ENCODE data around the gene CCDC85C. TPM values are rescaled to one million over a fixed set of nuclear protein-coding genes. Genes with fewer than 3 reads are reported as not detected.

CCDC85C gene
- total and polyA plus RNA-seq, 2 donors: 4.6 to 7.9 TPM

- H3K4me1 ChIP-seq (ENCODE audit: control insufficient read depth in 2 of 2, insufficient read depth in 2 of 2, low read length in 2 of 2): no peaks in the 10 kb centered on the region
Measured at GRCh38 chr14:99537399-99537798, 66.6 kb downstream of the CCDC85C start.

GRCh38 chr14:99535908-99536778 lies 67.9 kb downstream of the CCDC85C start:
- peaks cover 0 to 2% of the 10 kb centered on the region in 2 donors for H3K27me3 ChIP-seq (ENCODE audit: control insufficient read depth in 2 of 2, insufficient read depth in 1 of 2, low read length in 1 of 2)
- no peaks in the 10 kb centered on the region for H3K36me3 ChIP-seq (ENCODE audit: control insufficient read depth in 2 of 2, insufficient read depth in 2 of 2, low read length in 1 of 2)
- no peaks in the 10 kb centered on the region for H3K4me1 ChIP-seq (ENCODE audit: control insufficient read depth in 2 of 2, insufficient read depth in 2 of 2, low read length in 2 of 2)
- no peak overlapping the region for H3K4me3 ChIP-seq (ENCODE audit: low read length in 2 of 2)
- no peak for DNase-seq (ENCODE audit: low read depth in 6 of 9, low spot score in 9 of 9)
- H3K9me3 ChIP-seq (ENCODE audit: control insufficient read depth in 2 of 2, insufficient read depth in 1 of 2, low read length in 1 of 2): no peaks in the 10 kb centered on the region
- 98% methylated on average over 24 of the region's 24 CpGs for WGBS
- no peak overlapping the region for H3K27ac ChIP-seq (ENCODE audit: low read depth in 1 of 2, low read length in 1 of 2)

More at GRCh38 chr14:99537399-99537798, 66.6 kb downstream of the CCDC85C start:
- H3K27ac ChIP-seq (ENCODE audit: low read depth in 1 of 2, low read length in 1 of 2): no peak overlapping the region
- 99% methylated on average over 6 of the region's 6 CpGs for WGBS
- no peak overlapping the region for H3K4me3 ChIP-seq (ENCODE audit: low read length in 2 of 2)
- no peak for DNase-seq (ENCODE audit: low read depth in 6 of 9, low spot score in 9 of 9)
- H3K9me3 ChIP-seq (ENCODE audit: control insufficient read depth in 2 of 2, insufficient read depth in 1 of 2, low read length in 1 of 2): no peaks in the 10 kb centered on the region
- H3K27me3 ChIP-seq (ENCODE audit: control insufficient read depth in 2 of 2, insufficient read depth in 1 of 2, low read length in 1 of 2): peaks cover 0 to 2% of the 10 kb centered on the region in 2 donors
- no peaks in the 10 kb centered on the region for H3K36me3 ChIP-seq (ENCODE audit: control insufficient read depth in 2 of 2, insufficient read depth in 2 of 2, low read length in 1 of 2)

GRCh38 chr14:99535448-99535847 lies 68.6 kb downstream of the CCDC85C start:
- 94% methylated on average over 8 of the region's 8 CpGs for WGBS
- Histone ChIP-seq H3K9me3 (ENCODE audit: control insufficient read depth in 2 of 2, insufficient read depth in 1 of 2, low read length in 1 of 2) (no peaks in the 10 kb centered on the region), H3K4me3 (ENCODE audit: low read length in 2 of 2) (no peak overlapping the region), H3K27ac (ENCODE audit: low read depth in 1 of 2, low read length in 1 of 2) (no peak overlapping the region), H3K27me3 (ENCODE audit: control insufficient read depth in 2 of 2, insufficient read depth in 1 of 2, low read length in 1 of 2) (peaks cover 0 to under 1% of the 10 kb centered on the region in 2 donors), H3K36me3 (ENCODE audit: control insufficient read depth in 2 of 2, insufficient read depth in 2 of 2, low read length in 1 of 2) (no peaks in the 10 kb centered on the region), H3K4me1 (ENCODE audit: control insufficient read depth in 2 of 2, insufficient read depth in 2 of 2, low read length in 2 of 2) (no peaks in the 10 kb centered on the region)
- no peak for DNase-seq (ENCODE audit: low read depth in 6 of 9, low spot score in 9 of 9)

GRCh38 chr14:99534863-99535262 lies 69.1 kb downstream of the CCDC85C start:
- DNase-seq (ENCODE audit: low read depth in 6 of 9, low spot score in 9 of 9): no peak
- 95% methylated on average over 13 of the region's 13 CpGs for WGBS
- Histone ChIP-seq H3K36me3 (ENCODE audit: control insufficient read depth in 2 of 2, insufficient read depth in 2 of 2, low read length in 1 of 2) (no peaks in the 10 kb centered on the region), H3K9me3 (ENCODE audit: control insufficient read depth in 2 of 2, insufficient read depth in 1 of 2, low read length in 1 of 2) (no peaks in the 10 kb centered on the region), H3K4me1 (ENCODE audit: control insufficient read depth in 2 of 2, insufficient read depth in 2 of 2, low read length in 2 of 2) (no peaks in the 10 kb centered on the region), H3K27ac (ENCODE audit: low read depth in 1 of 2, low read length in 1 of 2) (no peak overlapping the region), H3K27me3 (ENCODE audit: control insufficient read depth in 2 of 2, insufficient read depth in 1 of 2, low read length in 1 of 2) (no peaks in the 10 kb centered on the region), H3K4me3 (ENCODE audit: low read length in 2 of 2) (no peak overlapping the region)

GRCh38 chr14:99534333-99534732 lies 69.7 kb downstream of the CCDC85C start:
- Histone ChIP-seq H3K9me3 (ENCODE audit: control insufficient read depth in 2 of 2, insufficient read depth in 1 of 2, low read length in 1 of 2) (no peaks in the 10 kb centered on the region), H3K27ac (ENCODE audit: low read depth in 1 of 2, low read length in 1 of 2) (no peak overlapping the region), H3K27me3 (ENCODE audit: control insufficient read depth in 2 of 2, insufficient read depth in 1 of 2, low read length in 1 of 2) (no peaks in the 10 kb centered on the region), H3K4me1 (ENCODE audit: control insufficient read depth in 2 of 2, insufficient read depth in 2 of 2, low read length in 2 of 2) (no peaks in the 10 kb centered on the region), H3K4me3 (ENCODE audit: low read length in 2 of 2) (no peak overlapping the region), H3K36me3 (ENCODE audit: control insufficient read depth in 2 of 2, insufficient read depth in 2 of 2, low read length in 1 of 2) (no peaks in the 10 kb centered on the region)
- WGBS: 94% methylated on average over 6 of the region's 6 CpGs
- no peak for DNase-seq (ENCODE audit: low read depth in 6 of 9, low spot score in 9 of 9)

- Histone ChIP-seq H3K4me3 (ENCODE audit: low read length in 2 of 2) (no peak overlapping the region), H3K9me3 (ENCODE audit: control insufficient read depth in 2 of 2, insufficient read depth in 1 of 2, low read length in 1 of 2) (no peaks in the 10 kb centered on the region), H3K27me3 (ENCODE audit: control insufficient read depth in 2 of 2, insufficient read depth in 1 of 2, low read length in 1 of 2) (no peaks in the 10 kb centered on the region), H3K4me1 (ENCODE audit: control insufficient read depth in 2 of 2, insufficient read depth in 2 of 2, low read length in 2 of 2) (no peaks in the 10 kb centered on the region), H3K27ac (ENCODE audit: low read depth in 1 of 2, low read length in 1 of 2) (no peak overlapping the region), H3K36me3 (ENCODE audit: control insufficient read depth in 2 of 2, insufficient read depth in 2 of 2, low read length in 1 of 2) (no peaks in the 10 kb centered on the region)
- 93% methylated on average over 5 of the region's 5 CpGs for WGBS
- DNase-seq (ENCODE audit: low read depth in 6 of 9, low spot score in 9 of 9): no peak
Measured at GRCh38 chr14:99532310-99532709, 71.7 kb downstream of the CCDC85C start.

- H3K4me3 ChIP-seq (ENCODE audit: low read length in 2 of 2): no peak overlapping the region
- no peak overlapping the region for H3K27ac ChIP-seq (ENCODE audit: low read depth in 1 of 2, low read length in 1 of 2)
- H3K27me3 ChIP-seq (ENCODE audit: control insufficient read depth in 2 of 2, insufficient read depth in 1 of 2, low read length in 1 of 2): no peaks in the 10 kb centered on the region
- no peaks in the 10 kb centered on the region for H3K9me3 ChIP-seq (ENCODE audit: control insufficient read depth in 2 of 2, insufficient read depth in 1 of 2, low read length in 1 of 2)
- H3K36me3 ChIP-seq (ENCODE audit: control insufficient read depth in 2 of 2, insufficient read depth in 2 of 2, low read length in 1 of 2): no peaks in the 10 kb centered on the region
- 75% methylated on average over 14 of the region's 14 CpGs for WGBS
- no peaks in the 10 kb centered on the region for H3K4me1 ChIP-seq (ENCODE audit: control insufficient read depth in 2 of 2, insufficient read depth in 2 of 2, low read length in 2 of 2)
- no peak for DNase-seq (ENCODE audit: low read depth in 6 of 9, low spot score in 9 of 9)
Measured at GRCh38 chr14:99531251-99532096, 72.5 kb downstream of the CCDC85C start.

GRCh38 chr14:99530407-99531155 lies 73.4 kb downstream of the CCDC85C start:
- no peak overlapping the region for H3K4me3 ChIP-seq (ENCODE audit: low read length in 2 of 2)
- no peaks in the 10 kb centered on the region for H3K36me3 ChIP-seq (ENCODE audit: control insufficient read depth in 2 of 2, insufficient read depth in 2 of 2, low read length in 1 of 2)
- no peaks in the 10 kb centered on the region for H3K4me1 ChIP-seq (ENCODE audit: control insufficient read depth in 2 of 2, insufficient read depth in 2 of 2, low read length in 2 of 2)
- no peaks in the 10 kb centered on the region for H3K27me3 ChIP-seq (ENCODE audit: control insufficient read depth in 2 of 2, insufficient read depth in 1 of 2, low read length in 1 of 2)
- 94% methylated on average over 19 of the region's 19 CpGs for WGBS
- no peak overlapping the region for H3K27ac ChIP-seq (ENCODE audit: low read depth in 1 of 2, low read length in 1 of 2)
- H3K9me3 ChIP-seq (ENCODE audit: control insufficient read depth in 2 of 2, insufficient read depth in 1 of 2, low read length in 1 of 2): no peaks in the 10 kb centered on the region
- no peak for DNase-seq (ENCODE audit: low read depth in 6 of 9, low spot score in 9 of 9)
